ENCODE data around the gene ZSWIM3.

Gene ZSWIM3

GRCh38 chr20:45816951-45817350 lies 40.5 kb upstream of the ZSWIM3 start:
- no peak overlapping the region for H3K4me3 ChIP-seq (ENCODE audit: control insufficient read depth, low read depth, low read length)
- no peak for DNase-seq (ENCODE audit: low read depth)
- no peak for TF ChIP-seq CTCF (IDR thresholded peaks at IDR 0.05; ENCODE audit: control insufficient read depth, insufficient read depth, low read depth, low read length, missing control alignments)

GRCh38 chr20:45817376-45818194 lies 39.8 kb upstream of the ZSWIM3 start:
- no peak for TF ChIP-seq CTCF (IDR thresholded peaks at IDR 0.05; ENCODE audit: control insufficient read depth, insufficient read depth, low read depth, low read length, missing control alignments)
- no peak overlapping the region for H3K4me3 ChIP-seq (ENCODE audit: control insufficient read depth, low read depth, low read length)
- peak; percentile 51 for DNase-seq (ENCODE audit: low read depth)

- no peak for TF ChIP-seq CTCF (IDR thresholded peaks at IDR 0.05; ENCODE audit: control insufficient read depth, insufficient read depth, low read depth, low read length, missing control alignments)
- H3K4me3 ChIP-seq (ENCODE audit: control insufficient read depth, low read depth, low read length): no peak overlapping the region
- no peak for DNase-seq (ENCODE audit: low read depth)
These were observed 39.2 kb upstream of the ZSWIM3 start for GRCh38 chr20:45818239-45818638.

GRCh38 chr20:45819466-45819865 lies 37.9 kb upstream of the ZSWIM3 start:
- TF ChIP-seq CTCF (IDR thresholded peaks at IDR 0.05; ENCODE audit: control insufficient read depth, insufficient read depth, low read depth, low read length, missing control alignments): no peak
- no peak for DNase-seq (ENCODE audit: low read depth)
- H3K4me3 ChIP-seq (ENCODE audit: control insufficient read depth, low read depth, low read length): no peak overlapping the region

GRCh38 chr20:45821947-45822346 lies 35.5 kb upstream of the ZSWIM3 start:
- no peak for DNase-seq (ENCODE audit: low read depth)
- H3K4me3 ChIP-seq (ENCODE audit: control insufficient read depth, low read depth, low read length): no peak overlapping the region
- no peak for TF ChIP-seq CTCF (IDR thresholded peaks at IDR 0.05; ENCODE audit: control insufficient read depth, insufficient read depth, low read depth, low read length, missing control alignments)

- no peak for DNase-seq (ENCODE audit: low read depth)
- no peak overlapping the region for H3K4me3 ChIP-seq (ENCODE audit: control insufficient read depth, low read depth, low read length)
- no peak for TF ChIP-seq CTCF (IDR thresholded peaks at IDR 0.05; ENCODE audit: control insufficient read depth, insufficient read depth, low read depth, low read length, missing control alignments)
These were observed 34.6 kb upstream of the ZSWIM3 start for GRCh38 chr20:45822857-45823256.
